Astrocyte (in vitro differentiated cells and primary cell): ENCODE measurements around the gene CYGB. TPM values are rescaled to one million over a fixed set of nuclear protein-coding genes. Genes with fewer than 3 reads are reported as not detected.

Experiments used
- DNase-seq: peaks from one replicate; pipeline ENCODE4 v3.0.0-alpha.2; 2010; ENCODE audit warnings: low read depth
- FAIRE-seq: peaks from 2 replicates; lab custom pipeline; 2011; peaks lifted over from hg19 to GRCh38; lab: Jason Lieb, UNC
- H2AFZ ChIP-seq: 2 replicates; pipeline ENCODE4 v1.6.0; 2012; ENCODE audit warnings: low read depth, low read length, inconsistent platforms
- H3K27ac ChIP-seq: 2 replicates; pipeline ENCODE4 v1.5.1; 2011; ENCODE audit warnings: low read depth, low read length, inconsistent platforms
- H3K27me3 ChIP-seq: 2 replicates; pipeline ENCODE4 v1.6.0; 2011; ENCODE audit warnings: low read length, inconsistent platforms; ENCODE audit not compliant: insufficient read depth
- H3K36me3 ChIP-seq: 2 replicates; pipeline ENCODE4 v1.5.1; 2011; ENCODE audit warnings: low read length, inconsistent platforms; ENCODE audit not compliant: insufficient read depth
- H3K4me1 ChIP-seq: 2 replicates; pipeline ENCODE4 v1.5.1; 2011; ENCODE audit warnings: low read length, inconsistent platforms; ENCODE audit not compliant: insufficient read depth
- H3K4me2 ChIP-seq: 2 replicates; pipeline ENCODE4 v1.6.0; 2012; ENCODE audit warnings: low read length, inconsistent platforms
- H3K4me3 ChIP-seq: 2 replicates; pipeline ENCODE4 v1.5.1; 2011; ENCODE audit warnings: low read depth, mild to moderate bottlenecking, low read length, inconsistent platforms; ENCODE audit not compliant: insufficient read depth
- H3K79me2 ChIP-seq: 2 replicates; pipeline ENCODE4 v1.6.0; 2012; ENCODE audit warnings: mild to moderate bottlenecking, low read length, inconsistent platforms; ENCODE audit not compliant: insufficient read depth
- H3K9ac ChIP-seq: 2 replicates; pipeline ENCODE4 v1.6.0; 2012; ENCODE audit warnings: mild to moderate bottlenecking, low read length, inconsistent platforms
- H3K9me3 ChIP-seq: 2 replicates; pipeline ENCODE4 v1.5.1; 2012; ENCODE audit warnings: low read depth, mild to moderate bottlenecking, low read length, inconsistent platforms; ENCODE audit not compliant: insufficient read depth
- H4K20me1 ChIP-seq: 2 replicates; pipeline ENCODE4 v1.6.0; 2012; ENCODE audit warnings: low read length, inconsistent platforms; ENCODE audit not compliant: insufficient read depth
- H3K27ac Mint-ChIP-seq: one replicate; pipeline ENCODE4 v1.8.0; 2021; ENCODE audit warnings: mild to moderate bottlenecking, mixed read lengths; ENCODE audit not compliant: unreplicated experiment
- H3K27me3 Mint-ChIP-seq: one replicate; pipeline ENCODE4 v1.8.0; 2021; ENCODE audit warnings: low read depth, mixed read lengths; ENCODE audit not compliant: unreplicated experiment
- H3K36me3 Mint-ChIP-seq: one replicate; pipeline ENCODE4 v1.8.0; 2021; ENCODE audit warnings: low read depth, mixed read lengths; ENCODE audit not compliant: unreplicated experiment
- H3K4me1 Mint-ChIP-seq: one replicate; pipeline ENCODE4 v1.8.0; 2021; ENCODE audit warnings: low read depth, mixed read lengths; ENCODE audit not compliant: unreplicated experiment
- H3K4me3 Mint-ChIP-seq: one replicate; pipeline ENCODE4 v1.8.0; 2021; ENCODE audit warnings: mild to moderate bottlenecking, moderate library complexity, mixed read lengths; ENCODE audit not compliant: unreplicated experiment
- H3K9me3 Mint-ChIP-seq: one replicate; pipeline ENCODE4 v1.8.0; 2021; ENCODE audit warnings: mild to moderate bottlenecking, mixed read lengths; ENCODE audit not compliant: unreplicated experiment
- EZH2 ChIP-seq: IDR thresholded peaks from 2 replicates; pipeline ENCODE4 v1.6.1; 2012; ENCODE audit warnings: mild to moderate bottlenecking, low read length, inconsistent platforms; ENCODE audit not compliant: insufficient read depth
- total RNA-seq: library from RNA; stranded (reverse); gene quantifications from 2 replicates; pipeline ENCODE4 v1.2.1, GENCODE V29; 2021
- TF ChIP-seq, protein P1 (sequence below): IDR thresholded peaks from 2 replicates; pipeline ENCODE4 v1.5.1; 2011; ENCODE audit warnings: low read depth, mild to moderate bottlenecking, inconsistent platforms, low read length, moderate library complexity; ENCODE audit not compliant: insufficient read depth

CYGB gene
- total RNA-seq, 1 donor from 2014 or later = 29.2 TPM

DNA sequence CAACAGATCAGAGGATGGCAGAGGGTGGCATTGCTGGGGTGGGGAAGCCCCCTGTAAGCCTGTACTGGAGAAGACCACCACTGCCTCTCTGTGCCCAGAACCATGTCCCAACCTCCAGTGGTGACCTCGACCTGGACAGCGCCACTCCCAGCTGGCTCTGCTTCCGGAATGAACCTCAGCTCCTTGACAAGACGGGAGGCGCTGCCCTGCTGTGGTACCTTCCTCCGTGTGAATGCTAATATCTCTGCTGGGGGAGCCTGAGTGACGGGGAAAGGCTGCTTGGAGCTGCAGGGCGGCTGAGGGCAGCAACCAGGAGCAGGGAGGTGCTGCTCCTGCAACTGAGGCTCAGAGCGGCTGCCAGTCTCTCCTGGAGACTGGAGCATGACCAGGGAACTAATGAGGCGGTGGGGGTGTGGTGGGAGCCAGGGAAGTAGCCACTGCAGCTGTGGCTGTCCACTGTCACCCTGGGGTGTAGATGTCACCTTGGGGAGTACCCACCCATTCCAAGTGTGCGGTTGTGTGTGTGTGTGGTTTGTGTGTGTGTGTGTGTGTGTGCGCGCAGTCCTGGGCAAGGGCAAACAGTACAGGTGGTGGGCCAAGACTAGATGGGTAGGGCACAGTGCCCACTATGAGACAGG lies 8.5 kb upstream of the CYGB start:
- Histone ChIP-seq H3K4me2 (peak overlapping the region; percentile 76), H3K9me3 (no peaks in the 10 kb centered on the region), H3K27ac (peak overlapping the region; percentile 55), H3K4me1 (peaks cover 42% of the 10 kb centered on the region), H3K79me2 (no peaks in the 10 kb centered on the region), H3K9ac (peak overlapping the region; percentile 61), H3K4me3 (peak overlapping the region; percentile 4), H3K27me3 (peaks cover 7% of the 10 kb centered on the region), H4K20me1 (no peaks in the 10 kb centered on the region), H2AFZ (no peak overlapping the region), H3K36me3 (no peaks in the 10 kb centered on the region)
- peaks cover 32% of the 10 kb centered on the region for H3K4me1 Mint-ChIP-seq
- H3K36me3 Mint-ChIP-seq = peaks cover 2% of the 10 kb centered on the region
- H3K4me3 Mint-ChIP-seq = no peak overlapping the region
- H3K27ac Mint-ChIP-seq = peak overlapping the region; percentile 66
- no peak for DNase-seq
- peaks cover 23% of the 10 kb centered on the region for H3K27me3 Mint-ChIP-seq
- FAIRE-seq = no peak
- no peaks in the 10 kb centered on the region for H3K9me3 Mint-ChIP-seq
- TF ChIP-seq, protein P1, sequence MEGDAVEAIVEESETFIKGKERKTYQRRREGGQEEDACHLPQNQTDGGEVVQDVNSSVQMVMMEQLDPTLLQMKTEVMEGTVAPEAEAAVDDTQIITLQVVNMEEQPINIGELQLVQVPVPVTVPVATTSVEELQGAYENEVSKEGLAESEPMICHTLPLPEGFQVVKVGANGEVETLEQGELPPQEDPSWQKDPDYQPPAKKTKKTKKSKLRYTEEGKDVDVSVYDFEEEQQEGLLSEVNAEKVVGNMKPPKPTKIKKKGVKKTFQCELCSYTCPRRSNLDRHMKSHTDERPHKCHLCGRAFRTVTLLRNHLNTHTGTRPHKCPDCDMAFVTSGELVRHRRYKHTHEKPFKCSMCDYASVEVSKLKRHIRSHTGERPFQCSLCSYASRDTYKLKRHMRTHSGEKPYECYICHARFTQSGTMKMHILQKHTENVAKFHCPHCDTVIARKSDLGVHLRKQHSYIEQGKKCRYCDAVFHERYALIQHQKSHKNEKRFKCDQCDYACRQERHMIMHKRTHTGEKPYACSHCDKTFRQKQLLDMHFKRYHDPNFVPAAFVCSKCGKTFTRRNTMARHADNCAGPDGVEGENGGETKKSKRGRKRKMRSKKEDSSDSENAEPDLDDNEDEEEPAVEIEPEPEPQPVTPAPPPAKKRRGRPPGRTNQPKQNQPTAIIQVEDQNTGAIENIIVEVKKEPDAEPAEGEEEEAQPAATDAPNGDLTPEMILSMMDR = no peak
- no peak for TF ChIP-seq EZH2

- peaks cover 45% of the 10 kb centered on the region for H3K4me1 ChIP-seq
- H3K36me3 ChIP-seq = no peaks in the 10 kb centered on the region
- peak overlapping the region; percentile 24 for H3K4me2 ChIP-seq
- DNase-seq (no peak), FAIRE-seq (no peak)
- Mint-ChIP-seq H3K36me3 (peaks cover 2% of the 10 kb centered on the region), H3K4me3 (no peak overlapping the region), H3K9me3 (no peaks in the 10 kb centered on the region), H3K27me3 (peaks cover 23% of the 10 kb centered on the region), H3K4me1 (peaks cover 33% of the 10 kb centered on the region), H3K27ac (no peak overlapping the region)
- H3K79me2 ChIP-seq = no peaks in the 10 kb centered on the region
- H3K27ac ChIP-seq = no peak overlapping the region
- H3K4me3 ChIP-seq = no peak overlapping the region
- no peak for TF ChIP-seq EZH2
- TF ChIP-seq, protein P1 = no peak
- peak overlapping the region; percentile 3 for H3K9ac ChIP-seq
- peak overlapping the region; percentile 16 for H2AFZ ChIP-seq
- peaks cover 7% of the 10 kb centered on the region for H3K27me3 ChIP-seq
- H4K20me1 ChIP-seq = no peaks in the 10 kb centered on the region
- no peaks in the 10 kb centered on the region for H3K9me3 ChIP-seq
These were observed 7.2 kb upstream of the CYGB start for GRCh38 chr17:76544546-76545365.
